GM12865 (cell line): Measurements from ENCODE around the gene AGAP2.
A peak's percentile ranks its signal among the peaks of the same experiment; 100 is the strongest.

Source experiments
- DNase-seq: peaks from one replicate; pipeline ENCODE4 v3.0.0; 2010; ENCODE audit warnings: low read depth
- H3K4me3 ChIP-seq: 2 replicates; pipeline ENCODE4 v1.5.1; 2011; ENCODE audit warnings: mild to moderate bottlenecking, low read depth, low read length, control low read depth
- TF ChIP-seq, protein P1 (sequence below): IDR thresholded peaks from 2 replicates; pipeline ENCODE4 v1.5.1; 2011; ENCODE audit warnings: low read length, control low read depth, low read depth, inconsistent platforms; ENCODE audit not compliant: insufficient read depth; ENCODE audit errors: missing control alignments

AGAP2 gene

DNA sequence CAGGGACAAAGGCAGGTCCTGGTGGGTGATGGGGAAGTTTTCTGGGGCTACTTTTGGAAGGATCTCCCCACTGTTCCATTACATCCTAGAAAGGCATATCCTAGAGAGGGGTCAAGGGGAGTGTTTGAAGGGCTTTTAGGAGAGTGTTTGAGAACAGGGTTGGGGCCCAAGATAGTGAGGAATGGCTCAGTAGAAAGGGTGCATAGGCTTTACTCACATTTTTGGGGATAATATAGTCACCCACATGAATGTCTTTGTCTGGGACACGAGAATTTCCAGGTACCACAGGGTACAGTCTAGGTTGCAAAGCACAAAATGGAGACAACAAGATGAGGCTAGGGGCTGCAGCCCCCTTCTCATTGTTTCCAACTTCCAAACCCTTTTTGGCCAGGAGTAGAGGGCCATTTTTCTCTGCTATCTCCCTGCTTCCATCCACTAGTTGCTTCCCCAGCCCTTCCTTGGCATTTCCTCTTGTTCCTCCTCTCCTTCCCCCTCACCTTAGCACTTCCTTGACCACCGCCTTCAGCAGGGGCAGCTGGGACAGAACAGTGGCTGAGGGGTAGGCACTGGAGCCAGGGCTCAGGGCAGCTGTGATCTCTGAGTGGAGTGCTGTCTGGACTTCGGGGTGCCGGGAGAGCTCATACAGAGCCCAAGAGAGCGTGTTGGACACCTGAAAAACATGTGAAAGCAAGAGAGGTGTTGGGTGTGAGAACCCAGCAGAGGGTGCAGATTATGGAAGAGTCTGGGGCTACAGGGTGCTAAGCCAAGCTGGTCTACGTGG is 25.5 kb upstream of the AGAP2 start:
- H3K4me3 ChIP-seq: no peak overlapping the region
- DNase-seq: no peak
- TF ChIP-seq, protein P1, sequence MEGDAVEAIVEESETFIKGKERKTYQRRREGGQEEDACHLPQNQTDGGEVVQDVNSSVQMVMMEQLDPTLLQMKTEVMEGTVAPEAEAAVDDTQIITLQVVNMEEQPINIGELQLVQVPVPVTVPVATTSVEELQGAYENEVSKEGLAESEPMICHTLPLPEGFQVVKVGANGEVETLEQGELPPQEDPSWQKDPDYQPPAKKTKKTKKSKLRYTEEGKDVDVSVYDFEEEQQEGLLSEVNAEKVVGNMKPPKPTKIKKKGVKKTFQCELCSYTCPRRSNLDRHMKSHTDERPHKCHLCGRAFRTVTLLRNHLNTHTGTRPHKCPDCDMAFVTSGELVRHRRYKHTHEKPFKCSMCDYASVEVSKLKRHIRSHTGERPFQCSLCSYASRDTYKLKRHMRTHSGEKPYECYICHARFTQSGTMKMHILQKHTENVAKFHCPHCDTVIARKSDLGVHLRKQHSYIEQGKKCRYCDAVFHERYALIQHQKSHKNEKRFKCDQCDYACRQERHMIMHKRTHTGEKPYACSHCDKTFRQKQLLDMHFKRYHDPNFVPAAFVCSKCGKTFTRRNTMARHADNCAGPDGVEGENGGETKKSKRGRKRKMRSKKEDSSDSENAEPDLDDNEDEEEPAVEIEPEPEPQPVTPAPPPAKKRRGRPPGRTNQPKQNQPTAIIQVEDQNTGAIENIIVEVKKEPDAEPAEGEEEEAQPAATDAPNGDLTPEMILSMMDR: no peak

DNA sequence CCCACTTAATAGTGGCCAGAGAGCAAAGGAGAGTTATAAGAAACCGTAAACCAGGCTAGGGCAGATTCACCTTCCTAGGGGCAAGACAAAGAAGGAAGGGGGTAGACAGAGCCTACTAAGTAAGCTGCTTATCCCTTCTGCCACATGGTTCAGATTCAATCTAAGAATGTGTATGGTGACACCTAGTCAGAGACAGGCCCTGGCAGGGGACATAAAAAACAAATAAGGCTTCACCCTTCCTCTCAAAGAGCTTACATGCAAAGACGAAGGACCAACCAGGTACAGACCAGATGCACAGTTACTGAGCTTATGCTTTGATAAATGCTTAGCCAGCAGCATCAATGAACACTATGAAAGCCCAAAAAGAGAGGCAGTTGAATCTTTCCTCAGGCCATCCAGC is 23.9 kb upstream of the AGAP2 start:
- no peak overlapping the region for H3K4me3 ChIP-seq
- TF ChIP-seq, protein P1: no peak
- no peak for DNase-seq

DNA sequence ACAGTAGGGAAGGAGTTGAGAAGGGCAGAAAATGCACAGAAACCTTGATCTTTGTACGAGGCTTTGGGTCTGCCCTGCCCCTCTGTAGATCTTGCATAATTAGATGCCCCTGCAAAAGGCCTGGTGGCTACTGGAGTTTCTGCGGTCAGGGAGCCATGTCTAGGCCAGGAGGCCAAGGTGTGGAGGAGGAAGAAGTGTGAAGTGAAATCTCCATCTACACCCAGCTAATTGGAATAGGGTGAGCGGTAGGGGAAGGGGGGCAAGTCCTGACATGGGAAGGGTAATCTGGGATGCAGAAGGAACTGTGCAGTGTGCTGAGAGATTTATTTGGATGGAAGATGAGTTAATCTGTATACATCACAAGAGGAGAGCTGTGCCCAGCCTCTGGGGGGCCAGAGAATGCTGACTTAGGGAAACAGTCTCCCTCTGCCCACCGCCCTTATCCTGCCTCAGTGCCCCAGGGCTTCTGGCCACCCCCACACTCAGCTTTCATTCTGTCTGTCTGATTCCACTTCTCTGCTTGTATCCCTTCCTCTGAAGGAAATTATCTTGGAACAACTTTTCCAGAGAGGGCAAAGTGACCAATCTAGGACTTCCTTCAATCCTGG is 23.0 kb upstream of the AGAP2 start:
- no peak for DNase-seq
- TF ChIP-seq, protein P1: no peak
- H3K4me3 ChIP-seq: no peak overlapping the region

DNA sequence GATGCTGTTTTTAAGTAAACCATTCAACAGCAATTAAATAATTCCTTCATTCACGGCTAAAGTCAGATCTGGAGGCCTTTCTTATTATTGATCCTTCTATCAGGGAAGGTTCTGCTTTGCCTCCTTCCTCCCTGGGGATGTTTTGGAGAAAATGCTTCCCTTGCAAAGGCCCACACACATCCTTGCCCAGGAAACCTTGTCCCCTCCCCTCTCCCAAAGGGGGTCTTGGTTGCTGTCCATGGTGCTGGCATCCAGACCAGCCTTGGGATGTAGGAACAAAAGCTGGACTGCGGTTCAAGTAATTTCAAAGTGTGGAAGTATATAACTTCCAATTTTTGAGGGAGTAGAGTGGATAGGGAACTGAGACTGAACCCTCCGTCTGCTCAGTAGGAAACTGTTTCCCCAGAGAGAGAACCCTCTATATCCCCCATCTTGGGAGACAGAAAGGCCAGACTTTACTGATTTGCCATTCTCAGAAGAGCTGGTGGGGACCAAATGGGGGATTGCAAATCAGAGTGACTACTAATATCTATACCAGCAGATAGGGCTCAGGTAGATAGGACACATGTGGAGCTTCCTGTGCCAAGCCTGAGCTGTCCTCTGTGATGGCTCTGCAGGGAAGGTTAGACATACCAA is 21.9 kb upstream of the AGAP2 start:
- TF ChIP-seq, protein P1: no peak
- no peak for DNase-seq
- H3K4me3 ChIP-seq: no peak overlapping the region

DNA sequence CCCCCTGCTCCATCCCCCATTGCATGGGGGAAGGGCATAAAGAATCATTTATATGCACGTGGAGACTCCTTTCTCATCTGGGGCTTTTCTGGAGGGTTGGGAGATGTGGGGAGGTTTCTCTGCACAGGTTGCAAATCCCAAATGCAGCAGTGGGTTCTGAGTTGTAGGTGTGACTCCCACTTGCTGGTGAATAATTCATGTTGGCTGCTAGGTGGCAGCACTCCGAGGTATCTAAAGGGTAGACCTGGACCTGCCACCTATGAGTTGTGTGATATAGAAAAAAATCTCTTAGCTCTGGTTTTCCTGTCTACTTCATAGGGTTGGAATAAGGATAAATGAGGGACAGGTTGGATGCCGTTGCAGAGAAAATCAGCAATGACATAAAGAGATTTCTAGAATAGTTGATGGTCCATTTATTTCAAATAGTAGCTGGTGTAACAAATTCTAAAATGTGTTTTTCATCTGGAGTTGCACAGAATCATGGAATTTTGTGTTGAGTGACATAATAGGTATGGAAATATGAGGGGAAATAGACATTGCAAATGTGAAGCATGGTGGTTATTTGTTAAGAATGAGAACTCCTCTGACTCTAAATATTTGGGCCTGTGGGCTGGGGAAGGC is 20.9 kb upstream of the AGAP2 start:
- DNase-seq: peak; percentile 64
- TF ChIP-seq, protein P1: peak; percentile 51
- H3K4me3 ChIP-seq: no peak overlapping the region

DNA sequence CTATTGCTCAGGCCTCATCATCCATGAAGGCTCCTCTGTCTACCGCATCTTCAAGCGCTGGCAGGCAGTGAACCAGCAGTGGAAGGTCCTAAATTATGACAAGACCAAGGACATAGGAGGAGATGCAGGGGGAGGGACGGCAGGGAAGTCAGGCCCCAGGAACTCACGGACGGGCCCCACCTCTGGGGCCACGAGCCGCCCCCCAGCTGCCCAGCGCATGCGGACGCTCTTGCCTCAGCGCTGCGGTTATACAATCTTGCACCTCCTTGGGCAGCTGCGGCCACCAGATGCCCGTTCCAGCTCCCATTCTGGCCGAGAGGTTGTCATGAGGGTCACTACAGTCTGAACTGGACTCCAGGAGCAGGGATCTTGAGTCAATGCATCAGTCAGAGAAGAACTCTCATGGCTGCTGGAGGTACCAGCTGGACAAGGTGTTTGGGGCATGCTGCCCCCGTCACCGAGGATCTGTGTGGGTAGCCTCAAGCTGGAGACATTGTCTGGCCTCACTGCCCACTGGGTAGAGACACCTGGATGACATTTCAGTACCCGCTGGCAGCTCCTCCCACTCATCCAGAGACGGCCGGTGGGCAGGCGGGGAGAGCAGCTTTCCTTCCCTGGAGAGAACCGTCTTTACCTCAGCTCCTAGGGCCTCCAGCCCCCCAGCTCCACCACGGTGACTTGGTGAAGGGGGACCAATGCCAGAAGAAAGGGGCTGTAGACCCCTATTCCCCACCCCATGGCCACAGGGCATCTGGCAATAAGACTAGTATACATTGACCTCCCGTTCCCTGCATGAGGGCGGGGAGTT is 20.2 kb upstream of the AGAP2 start:
- no peak overlapping the region for H3K4me3 ChIP-seq
- DNase-seq: no peak
- TF ChIP-seq, protein P1: no peak
